IPS DF 19.7 (cell line): ENCODE results near the gene NIN.

ENCODE experiments used
- DNase-seq: peaks from one replicate; pipeline ENCODE4 v3.0.0-alpha.2; 2013; ENCODE audit warnings: low read depth, low spot score

NIN gene

DNA sequence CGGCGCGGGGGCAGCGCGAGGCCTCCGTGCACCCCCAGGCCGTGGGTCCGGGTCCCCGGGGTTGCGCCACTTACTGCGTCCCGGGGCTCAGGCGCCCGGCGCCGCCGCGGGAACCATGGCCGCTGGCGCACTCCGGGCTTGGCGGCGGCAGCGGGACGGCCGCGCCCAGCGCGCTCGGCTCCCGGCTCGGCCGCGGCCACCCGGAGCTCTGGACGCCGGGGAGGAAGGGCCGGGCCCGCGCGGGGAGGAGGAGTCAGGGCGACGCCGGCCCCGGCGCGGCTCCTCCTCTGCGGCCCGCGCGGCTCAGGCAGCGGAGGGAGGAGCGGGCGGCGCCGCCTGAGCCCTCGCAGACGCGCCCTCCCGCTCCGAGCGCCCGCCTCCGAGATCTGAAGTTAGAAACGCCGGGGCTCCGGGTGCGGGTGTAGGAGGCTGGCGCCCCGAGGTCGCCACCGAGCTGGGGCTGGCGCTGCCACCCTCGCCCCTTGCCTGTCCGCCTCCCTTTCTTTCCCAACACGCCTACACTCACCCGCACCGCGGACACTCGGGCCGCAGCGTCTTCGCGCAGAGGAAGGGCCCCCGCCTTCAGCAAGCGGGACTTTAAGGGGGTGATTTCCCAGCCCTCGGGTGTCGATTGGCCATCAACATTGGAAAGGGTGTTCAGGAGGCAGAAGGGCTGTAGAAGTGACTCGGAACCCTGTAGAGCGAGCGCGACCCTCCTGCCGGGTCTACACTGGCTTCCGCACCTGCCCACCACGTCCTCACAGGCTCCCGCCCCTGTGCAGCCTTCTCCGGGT is at the start of gene NIN:
Gene NIN (minus strand): TSS at position 231 of the 794 bp plus-strand sequence. CDS start 9,106 bp downstream, outside the sequence.
- DNase-seq = no peak

- no peak for DNase-seq
Measured at GRCh38 chr14:50875359-50876070, 44.6 kb upstream of the NIN start.

DNA sequence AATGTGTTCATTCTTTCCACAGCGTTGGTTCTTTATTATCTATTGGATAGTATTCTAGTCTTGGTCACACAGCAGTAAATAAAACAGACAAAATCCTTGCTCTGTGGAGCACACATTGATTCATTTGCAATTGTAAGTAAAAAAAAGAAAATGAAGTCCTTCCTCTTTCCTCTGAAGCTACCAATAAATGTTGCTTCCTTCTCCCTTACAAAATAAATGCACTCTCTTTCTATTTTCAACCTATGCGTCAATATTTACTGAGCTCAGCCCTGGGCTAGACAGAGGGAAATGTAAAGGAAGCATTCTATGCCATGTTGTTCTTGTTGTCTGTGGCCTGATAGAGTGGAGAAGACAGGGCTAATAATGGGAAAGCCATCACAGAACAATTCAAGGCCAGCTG is 43.8 kb upstream of the NIN start:
- DNase-seq = no peak

- no peak for DNase-seq
Measured at GRCh38 chr14:50871914-50872732, 41.2 kb upstream of the NIN start, which contains the start of gene ABHD12B. TSS of gene ABHD12B (plus strand) at chr14:50872053. CDS start at chr14:50872175, 122 bp downstream.

DNA sequence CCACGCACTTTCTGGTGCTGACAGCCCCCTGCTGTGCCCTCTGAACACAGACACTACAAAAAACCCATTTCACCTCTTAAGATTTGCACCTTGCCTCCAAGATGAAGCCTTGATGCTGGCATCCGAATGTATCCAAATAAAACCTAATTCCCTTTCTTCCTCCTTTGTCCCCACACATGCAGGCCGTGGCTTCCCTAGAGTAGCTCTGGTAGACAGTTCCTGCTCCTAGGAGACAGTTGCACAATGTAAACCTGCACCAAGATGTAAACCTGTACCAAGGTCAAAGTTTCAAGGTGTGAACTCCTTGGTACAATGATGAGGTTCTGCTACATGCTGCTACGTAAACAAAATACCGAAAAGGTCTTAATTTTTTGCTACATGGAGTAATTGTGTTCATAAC is 40.3 kb upstream of the NIN start:
- no peak for DNase-seq

DNA sequence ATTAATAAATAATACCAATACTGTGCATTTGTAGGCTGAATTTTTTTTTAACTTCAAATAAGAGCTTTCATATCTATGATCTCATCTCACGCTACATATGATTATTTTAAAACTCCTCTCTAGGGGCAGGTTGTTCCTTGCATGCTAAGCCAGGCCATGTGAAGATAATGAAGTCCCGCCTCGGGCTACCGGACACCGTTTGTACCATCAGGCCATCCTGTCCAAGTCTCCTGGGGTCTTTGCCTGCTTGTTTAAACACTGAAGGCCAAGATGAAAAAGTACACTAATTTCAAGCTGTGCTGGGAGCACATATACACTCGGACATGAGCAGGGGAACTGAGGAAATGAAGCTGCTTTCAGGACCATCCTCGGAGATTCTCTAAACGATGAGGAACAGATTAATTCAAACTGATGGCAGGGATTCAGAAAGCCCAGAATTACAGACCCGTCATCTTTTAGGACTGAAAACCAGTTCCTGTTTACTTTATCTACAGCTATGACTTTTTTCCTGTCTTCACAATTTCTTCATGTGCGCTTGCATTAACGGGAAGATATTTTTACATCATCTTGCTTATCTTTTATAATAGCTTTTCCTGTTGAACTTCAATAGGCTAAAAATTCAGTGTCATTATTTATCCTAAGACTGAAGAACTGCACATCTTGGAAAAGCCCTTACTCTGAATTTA is 34.6 kb upstream of the NIN start:
- DNase-seq = no peak

GRCh38 chr14:50864946-50865345 is 34.0 kb upstream of the NIN start:
- DNase-seq = no peak

- DNase-seq = no peak
Measured at GRCh38 chr14:50864237-50864636, 33.3 kb upstream of the NIN start.

DNA sequence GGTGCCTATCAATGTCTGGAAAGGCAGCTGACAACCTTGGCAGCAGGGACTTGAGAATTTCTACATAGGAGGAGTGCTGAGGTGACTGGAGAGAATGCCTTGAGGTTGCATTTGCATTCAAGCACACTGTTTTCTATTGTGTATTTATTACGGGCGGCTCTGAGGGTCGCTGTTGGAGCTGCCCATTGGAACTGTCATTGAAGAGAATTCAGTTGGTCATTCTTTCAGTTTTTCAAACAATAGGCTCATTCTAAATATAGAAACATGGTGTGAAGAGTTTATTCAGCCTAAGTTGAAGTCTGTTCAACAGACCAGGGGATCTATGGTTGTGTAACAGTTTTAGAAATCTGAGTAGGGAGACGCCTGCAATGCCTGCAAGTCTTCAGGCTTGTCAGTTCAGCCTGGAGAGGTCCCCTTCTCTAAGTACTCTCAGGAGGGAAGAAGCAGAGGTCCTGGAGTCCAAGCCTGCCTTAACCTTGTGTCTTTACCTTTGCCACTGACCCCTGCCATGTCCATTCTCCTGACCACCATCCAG is 31.1 kb upstream of the NIN start:
- DNase-seq = no peak

DNA sequence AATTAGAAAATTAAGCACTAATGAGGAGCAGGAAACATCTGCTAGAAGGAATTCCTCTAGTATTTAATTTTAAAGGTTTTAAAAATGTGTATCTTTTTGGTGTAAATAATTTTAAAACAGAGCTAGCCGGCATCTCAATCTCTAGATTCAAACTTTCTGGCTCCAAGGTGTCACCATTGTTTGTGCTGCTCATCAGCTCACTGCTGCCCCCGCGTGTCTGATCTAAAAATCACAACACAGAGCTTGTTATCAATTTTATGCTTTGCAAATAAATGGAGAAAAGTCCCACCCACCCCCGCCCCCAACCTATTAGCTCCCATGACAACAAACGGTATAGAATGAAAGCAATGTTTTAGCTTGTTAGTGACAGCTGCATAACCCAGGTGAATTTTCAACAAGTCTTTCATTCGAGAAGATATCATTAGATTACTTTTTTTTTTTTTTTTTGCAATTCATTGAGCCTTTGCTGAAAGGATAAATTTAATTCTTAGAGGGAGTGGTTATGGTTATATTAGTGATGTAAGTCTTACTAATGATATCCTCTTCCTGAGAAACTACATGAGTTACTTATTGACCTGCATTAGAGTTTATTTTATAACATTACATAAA is 29.6 kb upstream of the NIN start:
- DNase-seq = no peak

DNA sequence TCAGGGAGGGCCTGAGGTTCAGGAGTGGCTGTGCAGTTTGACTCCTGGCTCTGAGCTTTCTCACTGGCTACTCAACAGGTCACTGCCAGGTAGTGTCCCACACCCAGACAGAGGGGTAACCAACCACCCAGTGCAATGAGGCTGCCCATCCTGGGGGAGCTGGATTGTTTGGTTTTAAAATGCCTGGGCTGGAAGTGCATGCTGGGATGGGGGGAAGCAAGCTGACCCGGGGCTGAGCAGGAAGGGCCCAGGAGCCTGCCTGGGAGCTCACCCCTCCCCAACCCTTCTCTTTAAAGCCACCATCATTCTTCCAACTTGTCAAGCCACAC is 28.3 kb upstream of the NIN start:
- no peak for DNase-seq

DNA sequence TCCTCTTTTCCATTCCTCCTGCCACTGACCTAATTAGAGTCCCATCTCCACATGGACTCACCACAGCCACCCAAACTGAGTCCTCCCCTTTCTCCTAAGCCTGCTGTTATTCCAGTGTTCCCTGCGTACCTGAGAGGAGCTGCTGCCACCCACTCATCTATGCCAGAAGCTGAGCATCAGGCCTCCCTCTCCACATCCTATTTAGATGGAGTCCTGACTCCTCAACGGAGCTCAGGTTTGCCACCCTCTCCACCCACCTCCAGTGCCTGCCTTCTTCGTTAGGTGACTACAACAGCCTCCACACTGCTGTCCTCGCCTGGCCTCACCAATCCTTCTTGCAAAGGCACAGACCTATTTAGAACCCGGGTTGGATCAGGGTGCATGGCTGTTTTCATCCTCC is 25.7 kb upstream of the NIN start:
- DNase-seq = no peak

DNA sequence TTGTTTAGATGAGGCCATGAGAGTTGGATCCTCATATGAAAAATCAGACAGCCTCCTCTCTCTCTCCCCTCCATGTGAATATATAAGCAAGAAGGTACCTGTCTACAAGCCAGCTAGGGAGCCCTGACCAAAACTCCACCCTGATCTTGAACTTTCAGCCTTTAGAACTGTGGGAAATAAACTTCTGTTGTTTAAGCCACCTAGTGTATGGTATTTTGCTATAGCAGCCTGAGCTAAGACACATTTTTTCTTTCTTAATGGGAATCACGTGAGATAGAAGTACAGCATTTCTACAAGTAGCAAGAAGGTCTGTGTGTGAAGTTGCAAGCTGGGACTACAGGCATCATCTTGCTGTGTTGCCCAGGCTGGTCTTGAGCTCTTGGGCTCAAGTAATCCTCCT is 24.6 kb upstream of the NIN start:
- DNase-seq = no peak

GRCh38 chr14:50854521-50854920 is 23.6 kb upstream of the NIN start:
- DNase-seq = no peak

GRCh38 chr14:50853891-50854290 is 22.9 kb upstream of the NIN start:
- no peak for DNase-seq

GRCh38 chr14:50846226-50846880 is 15.4 kb upstream of the NIN start:
- no peak for DNase-seq

DNA sequence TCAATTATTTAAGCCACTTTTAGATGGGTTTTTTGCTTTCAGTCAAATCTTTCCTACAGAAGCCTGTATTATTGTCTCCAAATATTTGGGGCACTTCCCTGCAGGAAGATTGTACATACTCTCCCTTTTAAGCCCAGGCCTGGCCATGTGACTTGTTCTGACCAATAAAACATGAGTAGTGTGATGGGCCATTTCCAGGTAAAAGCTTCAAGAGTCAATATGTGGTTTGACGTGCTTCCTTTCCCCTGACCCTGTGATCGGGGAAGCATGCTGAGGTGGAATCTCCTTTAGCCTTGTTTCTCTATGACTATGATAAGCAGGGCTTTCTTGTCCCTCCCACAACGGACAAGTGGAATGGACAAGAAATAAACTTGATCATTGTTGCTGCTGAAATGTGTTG is 14.2 kb upstream of the NIN start:
- no peak for DNase-seq

GRCh38 chr14:50844391-50844790 is 13.4 kb upstream of the NIN start:
- no peak for DNase-seq

DNA sequence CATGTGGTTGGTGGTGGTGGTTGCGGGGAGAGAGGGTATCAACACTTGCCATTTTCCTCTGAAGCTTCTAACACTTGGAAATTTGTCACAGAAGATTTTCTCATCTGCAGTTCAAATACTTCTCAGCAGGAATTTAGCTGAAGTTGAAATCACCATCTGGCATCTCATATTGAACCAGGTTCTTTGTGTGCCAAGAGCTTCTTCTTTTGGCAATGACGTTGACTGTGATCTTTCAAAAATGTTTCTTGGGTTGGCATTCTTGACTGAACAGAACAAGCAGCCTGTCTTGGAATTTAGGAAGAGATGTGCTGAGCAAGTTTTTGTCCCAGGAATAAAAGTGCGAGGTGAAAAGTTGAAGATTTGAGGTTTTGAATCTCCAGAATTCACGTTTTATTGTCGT is 8.7 kb upstream of the NIN start:
- no peak for DNase-seq

- DNase-seq = no peak
Measured at GRCh38 chr14:50839048-50839447, 8.1 kb upstream of the NIN start.
